ENCODE measurements around the gene EDEM2. TPM values are rescaled to one million over a fixed set of nuclear protein-coding genes. Genes with fewer than 3 reads are reported as not detected.
A peak's percentile ranks its signal among the peaks of the same experiment; 100 is the strongest.

EDEM2 gene
- total and polyA plus RNA-seq, 9 donors: 6.4 to 19.4 (median 13.4) TPM

DNA sequence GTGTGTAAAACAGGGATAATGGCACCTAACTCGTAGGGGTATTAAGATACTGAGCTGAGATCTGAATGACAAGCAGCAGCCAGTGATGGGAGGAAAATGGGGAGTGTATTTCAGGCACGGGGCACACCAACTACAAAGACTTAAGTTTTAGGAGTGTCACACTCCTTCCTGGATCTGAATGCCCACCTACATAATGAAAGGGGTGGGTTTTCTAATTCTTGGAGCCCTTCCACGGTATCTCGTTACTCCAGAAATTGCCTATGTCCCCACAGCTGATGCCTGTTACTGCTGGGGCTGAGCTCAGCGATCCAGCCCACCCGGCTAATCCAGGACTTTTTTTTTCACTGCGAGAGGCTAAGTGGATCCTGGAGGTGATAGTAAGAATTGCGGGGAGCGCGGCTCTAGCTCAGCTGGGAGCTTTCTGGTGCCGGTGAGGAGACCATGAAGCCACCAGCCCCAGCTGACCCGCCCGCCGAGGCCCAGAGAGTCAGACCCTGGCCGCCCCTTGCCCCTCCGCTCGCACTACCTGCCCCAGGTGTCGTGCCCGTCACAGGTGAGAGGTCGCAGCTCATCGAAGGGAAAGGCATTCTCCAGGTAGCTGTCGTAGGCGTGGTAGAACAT, 727 bp downstream of the EDEM2 start:
- DNase-seq: peak in 4 of 5 donors; percentile 22 to 51 (median 39)
- WGBS, 3 donors: 6 to 7% (median 6%) methylated on average over 23 of the region's 23 CpGs
- TF ChIP-seq, protein P1, sequence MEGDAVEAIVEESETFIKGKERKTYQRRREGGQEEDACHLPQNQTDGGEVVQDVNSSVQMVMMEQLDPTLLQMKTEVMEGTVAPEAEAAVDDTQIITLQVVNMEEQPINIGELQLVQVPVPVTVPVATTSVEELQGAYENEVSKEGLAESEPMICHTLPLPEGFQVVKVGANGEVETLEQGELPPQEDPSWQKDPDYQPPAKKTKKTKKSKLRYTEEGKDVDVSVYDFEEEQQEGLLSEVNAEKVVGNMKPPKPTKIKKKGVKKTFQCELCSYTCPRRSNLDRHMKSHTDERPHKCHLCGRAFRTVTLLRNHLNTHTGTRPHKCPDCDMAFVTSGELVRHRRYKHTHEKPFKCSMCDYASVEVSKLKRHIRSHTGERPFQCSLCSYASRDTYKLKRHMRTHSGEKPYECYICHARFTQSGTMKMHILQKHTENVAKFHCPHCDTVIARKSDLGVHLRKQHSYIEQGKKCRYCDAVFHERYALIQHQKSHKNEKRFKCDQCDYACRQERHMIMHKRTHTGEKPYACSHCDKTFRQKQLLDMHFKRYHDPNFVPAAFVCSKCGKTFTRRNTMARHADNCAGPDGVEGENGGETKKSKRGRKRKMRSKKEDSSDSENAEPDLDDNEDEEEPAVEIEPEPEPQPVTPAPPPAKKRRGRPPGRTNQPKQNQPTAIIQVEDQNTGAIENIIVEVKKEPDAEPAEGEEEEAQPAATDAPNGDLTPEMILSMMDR (IDR thresholded peaks at IDR 0.05): no peak
- no peak for TF ChIP-seq EP300 (IDR thresholded peaks at IDR 0.05)
- TF ChIP-seq POLR2A (IDR thresholded peaks at IDR 0.05): no peak
- Histone ChIP-seq H3K27me3 (no peaks in the 10 kb centered on the region), H3K36me3 (no peaks in the 10 kb centered on the region), H3K27ac (peak overlapping the region; percentile 0 to 22), H3K9me3 (no peaks in the 10 kb centered on the region), H3K4me3 (peak overlapping the region; percentile 70), H3K4me1 (ENCODE audit: insufficient read depth) (peaks cover 5% of the 10 kb centered on the region)
- intact Hi-C loops (cut with DNase I): loop anchor here in 3 of 4 donors (5.0 to 10.0 kb wide), 3 partner anchors 58 to 126 kb away; no protein-coding TSS in a partner anchor

DNA sequence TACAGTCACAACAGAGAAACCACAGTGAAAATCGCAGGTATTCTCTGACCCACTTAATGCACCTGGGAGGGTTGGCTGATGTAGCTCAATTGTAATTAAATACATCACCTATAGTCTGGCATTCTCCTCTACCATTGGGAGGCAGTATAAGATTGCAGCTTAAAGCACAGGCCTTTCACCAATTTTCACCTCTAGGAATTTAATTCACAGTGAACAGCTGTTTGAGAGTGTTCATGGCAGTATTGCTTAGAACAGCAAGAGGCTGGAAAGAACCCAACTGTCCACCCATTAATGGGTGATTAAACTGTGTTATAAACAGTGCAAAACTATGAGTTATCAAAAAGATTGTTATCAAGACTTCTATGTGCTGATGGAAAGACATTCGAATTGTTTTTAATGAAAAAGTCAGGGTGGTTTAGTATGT, 2.0 kb downstream of the EDEM2 start:
- 29 to 56% (median 44%) methylated on average over 2 of the region's 2 CpGs for WGBS, 3 donors
- H3K4me1 ChIP-seq (ENCODE audit: insufficient read depth): peaks cover 5% of the 10 kb centered on the region
- H3K27me3 ChIP-seq: no peaks in the 10 kb centered on the region
- TF ChIP-seq POLR2A (IDR thresholded peaks at IDR 0.05) (no peak), EP300 (IDR thresholded peaks at IDR 0.05) (no peak)
- TF ChIP-seq, protein P1 (IDR thresholded peaks at IDR 0.05): peak in 2 of 3 donors; percentile 69 to 94
- no peaks in the 10 kb centered on the region for H3K36me3 ChIP-seq
- no peaks in the 10 kb centered on the region for H3K9me3 ChIP-seq
- intact Hi-C loops (cut with DNase I): loop anchor here in 3 of 4 donors (5.0 to 10.0 kb wide), 3 partner anchors 60 to 127 kb away; no protein-coding TSS in a partner anchor
- peak in 1 of 5 donors; percentile 34 for DNase-seq
- no peak overlapping the region for H3K4me3 ChIP-seq
- H3K27ac ChIP-seq: no peak overlapping the region

DNA sequence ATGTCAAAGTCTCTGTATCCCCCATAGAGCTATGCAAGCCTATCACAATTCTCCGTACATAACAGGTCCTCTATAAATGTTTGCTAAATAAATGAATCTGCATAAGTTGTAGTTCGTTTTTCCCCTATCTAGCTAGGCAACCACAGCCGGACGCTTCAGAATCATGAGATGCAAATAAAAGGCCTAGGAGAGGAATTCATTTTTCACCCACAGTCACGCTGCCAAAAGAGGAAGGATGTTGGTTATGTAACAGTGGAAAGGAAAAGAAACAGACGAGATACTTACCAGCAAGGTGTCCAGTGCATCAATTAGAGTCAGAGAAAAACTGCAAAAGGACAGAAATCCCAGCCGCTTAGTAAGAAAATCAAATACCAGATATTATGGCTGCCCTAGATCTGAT, 2.4 kb downstream of the EDEM2 start:
- no peak for TF ChIP-seq POLR2A (IDR thresholded peaks at IDR 0.05)
- TF ChIP-seq EP300 (IDR thresholded peaks at IDR 0.05): no peak
- TF ChIP-seq, protein P1 (IDR thresholded peaks at IDR 0.05): no peak
- no peak for DNase-seq
- Histone ChIP-seq H3K27me3 (no peaks in the 10 kb centered on the region), H3K9me3 (no peaks in the 10 kb centered on the region), H3K27ac (no peak overlapping the region), H3K36me3 (no peaks in the 10 kb centered on the region), H3K4me3 (no peak overlapping the region), H3K4me1 (ENCODE audit: insufficient read depth) (peaks cover 5% of the 10 kb centered on the region)
- intact Hi-C loops (cut with DNase I): loop anchor here in 3 of 4 donors (5.0 to 10.0 kb wide), 3 partner anchors 60 to 128 kb away; no protein-coding TSS in a partner anchor
- 72 to 74% (median 74%) methylated on average over 7 of the region's 7 CpGs for WGBS, 3 donors

DNA sequence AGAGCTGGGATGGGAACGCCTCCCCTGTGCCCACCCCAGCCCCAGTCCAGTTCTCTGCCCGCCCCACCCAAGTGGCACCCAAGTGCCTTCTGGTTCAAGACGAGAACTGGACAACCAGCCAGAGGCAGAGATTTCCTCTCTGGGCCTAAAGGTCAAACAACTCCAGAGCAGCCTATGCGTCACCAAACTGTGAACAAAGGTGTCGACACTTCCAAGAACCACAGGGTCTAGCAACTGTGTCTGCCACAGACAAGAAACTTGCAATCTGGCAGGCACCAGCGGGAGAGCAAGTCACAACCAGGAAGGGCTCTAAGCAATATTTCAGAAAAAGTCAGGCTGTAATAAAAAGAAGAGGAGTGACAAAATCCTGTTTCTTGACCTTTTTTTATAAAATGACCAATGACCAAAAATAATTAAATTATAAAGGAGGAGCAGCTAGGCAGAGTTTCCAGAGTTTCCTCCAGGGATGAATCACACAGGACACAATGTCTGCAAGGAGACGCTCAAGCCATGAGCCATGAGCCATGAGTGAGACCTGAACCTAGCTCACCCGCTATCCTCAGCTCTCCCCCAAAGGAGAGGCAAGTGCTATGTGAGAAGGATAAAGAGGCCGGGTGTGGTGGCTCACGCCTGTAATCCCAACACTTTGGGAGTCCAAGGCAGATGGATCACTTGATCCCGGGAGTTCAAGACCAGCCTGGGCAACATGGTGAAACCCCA, 11.1 kb downstream of the EDEM2 start:
- TF ChIP-seq POLR2A (IDR thresholded peaks at IDR 0.05): no peak
- no peak for TF ChIP-seq EP300 (IDR thresholded peaks at IDR 0.05)
- TF ChIP-seq, protein P1 (IDR thresholded peaks at IDR 0.05): no peak
- Histone ChIP-seq H3K27ac (no peak overlapping the region), H3K4me1 (ENCODE audit: insufficient read depth) (peaks cover 6% of the 10 kb centered on the region), H3K4me3 (no peak overlapping the region), H3K36me3 (no peaks in the 10 kb centered on the region), H3K27me3 (no peaks in the 10 kb centered on the region), H3K9me3 (no peaks in the 10 kb centered on the region)
- no peak for DNase-seq
- intact Hi-C loops (cut with DNase I): no loop called here
- 86 to 94% (median 87%) methylated on average over 11 of the region's 11 CpGs for WGBS, 3 donors

Measured in ovary (tissue), 9 donors.